Measurements from ENCODE around the gene SERPINA4.

Gene SERPINA4

DNA sequence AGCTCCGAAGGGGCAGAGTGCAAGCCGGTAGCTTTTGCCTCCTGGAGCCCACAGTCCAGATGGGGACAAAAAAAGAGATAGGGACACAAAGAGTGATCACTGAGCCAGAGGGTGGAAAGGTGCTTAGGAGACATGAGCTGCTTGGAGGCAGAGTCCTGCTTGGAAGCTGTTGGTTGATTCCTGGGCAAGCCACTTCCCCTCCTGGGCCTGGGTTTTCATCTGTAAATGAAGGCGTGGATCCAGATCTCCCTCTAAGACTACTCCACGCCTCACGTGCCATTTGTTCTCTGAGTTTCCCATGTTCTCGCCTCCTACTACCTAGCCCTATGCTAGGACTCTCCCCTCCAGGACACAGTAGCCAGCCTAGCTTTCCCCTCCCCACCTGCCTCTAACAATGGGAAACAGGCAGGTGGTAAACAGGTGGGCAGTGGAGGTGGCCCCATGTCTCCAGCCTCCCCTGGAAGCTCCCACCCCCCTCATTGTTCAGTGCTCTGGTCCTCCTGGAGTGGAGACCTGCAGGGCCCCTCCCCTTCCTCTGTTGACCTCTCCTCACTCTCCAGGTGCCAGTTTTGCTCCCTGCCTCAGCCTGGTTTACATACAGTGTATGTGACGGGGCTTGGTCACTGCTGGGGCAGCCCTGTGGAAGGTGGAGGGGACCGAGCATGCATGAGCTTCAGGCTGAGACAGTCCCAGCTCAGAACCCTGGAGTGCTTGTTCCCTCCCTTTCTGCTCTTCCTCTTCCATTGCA lies 54.8 kb downstream of the SERPINA4 start:
- no peak for DNase-seq (ENCODE audit: low read depth in 2 of 2)

DNA sequence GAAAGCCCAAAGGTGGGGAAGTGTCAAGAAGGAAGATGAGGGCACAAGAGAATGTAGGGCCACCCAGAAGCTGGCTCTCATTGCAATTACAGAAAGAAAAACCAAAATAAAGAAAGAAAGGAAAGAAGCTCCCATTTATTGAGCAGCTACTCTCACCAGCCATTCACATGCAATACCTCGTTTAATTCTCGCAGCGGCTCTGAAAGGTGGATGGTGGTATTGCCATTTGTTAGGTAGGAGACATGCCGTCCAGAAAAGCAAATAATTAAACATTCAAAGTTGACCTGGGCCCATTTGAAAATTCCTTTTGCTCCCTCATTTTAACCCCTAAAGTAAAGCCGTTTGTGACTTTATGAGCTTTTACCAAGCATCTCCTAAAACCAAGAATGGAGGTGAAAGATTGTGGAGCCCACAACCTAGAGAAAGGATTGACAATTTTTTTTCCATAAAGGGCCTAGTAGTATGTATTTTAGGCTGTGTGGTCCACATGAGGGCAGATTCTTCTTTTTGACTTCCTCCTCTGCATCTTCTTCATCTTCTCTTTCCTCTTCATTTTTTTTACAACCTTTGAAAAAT lies 56.2 kb downstream of the SERPINA4 start:
- no peak for DNase-seq (ENCODE audit: low read depth in 2 of 2)

DNA sequence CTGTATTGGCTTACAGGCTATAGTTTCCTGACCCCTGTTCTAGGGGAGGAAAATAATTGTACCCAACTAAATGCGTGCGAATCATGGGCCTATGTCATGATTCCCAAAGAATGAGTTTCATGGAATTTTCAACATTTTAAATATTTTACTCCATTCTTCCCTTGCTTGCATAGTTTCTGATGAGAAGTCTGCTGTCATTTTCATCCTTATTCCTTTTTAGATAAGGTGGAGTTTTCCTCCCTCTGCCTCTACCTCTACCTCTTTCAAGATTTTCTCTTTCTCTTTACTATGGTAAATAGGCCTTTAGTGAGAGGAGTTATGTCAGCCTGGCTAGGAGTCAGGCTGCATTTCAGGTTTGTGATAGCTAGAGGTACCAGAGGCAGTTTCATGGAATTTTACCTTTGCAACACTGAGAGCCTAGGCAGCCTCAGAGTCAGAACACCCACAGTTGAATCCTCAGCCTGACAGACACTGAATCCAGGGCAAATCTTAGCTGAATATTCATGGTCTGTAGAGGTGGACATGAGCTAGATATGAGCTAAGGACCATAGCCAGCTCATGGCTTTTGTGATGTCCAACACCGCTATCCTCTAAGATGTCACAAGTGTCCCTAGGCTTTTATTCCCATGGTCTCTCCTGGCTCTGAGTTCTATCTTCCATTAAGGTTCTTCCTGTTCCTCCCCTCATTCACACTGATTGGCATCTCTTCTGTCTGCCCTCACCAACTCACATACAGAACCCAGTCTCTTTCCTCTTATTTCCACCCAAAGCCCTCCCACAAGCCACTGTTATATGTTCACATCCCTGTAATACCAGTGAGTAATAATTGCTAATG lies 57.0 kb downstream of the SERPINA4 start:
- DNase-seq (ENCODE audit: low read depth in 2 of 2): no peak

DNA sequence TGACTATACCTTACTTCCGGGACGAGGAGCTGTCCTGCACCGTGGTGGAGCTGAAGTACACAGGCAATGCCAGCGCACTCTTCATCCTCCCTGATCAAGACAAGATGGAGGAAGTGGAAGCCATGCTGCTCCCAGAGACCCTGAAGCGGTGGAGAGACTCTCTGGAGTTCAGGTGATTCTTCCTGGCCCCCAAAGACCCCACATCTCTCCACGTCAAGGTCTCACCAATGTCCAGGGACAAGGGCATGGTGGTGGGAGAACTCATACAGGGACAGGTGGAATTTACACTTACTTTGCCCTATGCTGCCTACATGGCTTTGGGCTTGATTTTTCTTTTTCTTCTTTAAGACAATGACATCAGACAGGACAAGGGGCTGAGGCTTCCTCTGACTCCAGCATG lies 58.1 kb downstream of the SERPINA4 start:
- no peak for DNase-seq (ENCODE audit: low read depth in 2 of 2)

Data from stimulated activated CD8-positive, alpha-beta memory T cell treated with anti-CD3 and anti-CD28 coated beads, Interleukin-2, amount 100 ng/mL, for 48 hours (primary cell).